ENCODE results near the gene EFNB3.

GRCh38 chr17:7709031-7709430, 4.0 kb downstream of the EFNB3 start:
- TF ChIP-seq, protein P1, sequence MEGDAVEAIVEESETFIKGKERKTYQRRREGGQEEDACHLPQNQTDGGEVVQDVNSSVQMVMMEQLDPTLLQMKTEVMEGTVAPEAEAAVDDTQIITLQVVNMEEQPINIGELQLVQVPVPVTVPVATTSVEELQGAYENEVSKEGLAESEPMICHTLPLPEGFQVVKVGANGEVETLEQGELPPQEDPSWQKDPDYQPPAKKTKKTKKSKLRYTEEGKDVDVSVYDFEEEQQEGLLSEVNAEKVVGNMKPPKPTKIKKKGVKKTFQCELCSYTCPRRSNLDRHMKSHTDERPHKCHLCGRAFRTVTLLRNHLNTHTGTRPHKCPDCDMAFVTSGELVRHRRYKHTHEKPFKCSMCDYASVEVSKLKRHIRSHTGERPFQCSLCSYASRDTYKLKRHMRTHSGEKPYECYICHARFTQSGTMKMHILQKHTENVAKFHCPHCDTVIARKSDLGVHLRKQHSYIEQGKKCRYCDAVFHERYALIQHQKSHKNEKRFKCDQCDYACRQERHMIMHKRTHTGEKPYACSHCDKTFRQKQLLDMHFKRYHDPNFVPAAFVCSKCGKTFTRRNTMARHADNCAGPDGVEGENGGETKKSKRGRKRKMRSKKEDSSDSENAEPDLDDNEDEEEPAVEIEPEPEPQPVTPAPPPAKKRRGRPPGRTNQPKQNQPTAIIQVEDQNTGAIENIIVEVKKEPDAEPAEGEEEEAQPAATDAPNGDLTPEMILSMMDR (IDR thresholded peaks at IDR 0.05), result no peak
- no peak for TF ChIP-seq POLR2A (IDR thresholded peaks at IDR 0.05)
